ENCODE data around the gene VPS52.

Gene VPS52

DNA sequence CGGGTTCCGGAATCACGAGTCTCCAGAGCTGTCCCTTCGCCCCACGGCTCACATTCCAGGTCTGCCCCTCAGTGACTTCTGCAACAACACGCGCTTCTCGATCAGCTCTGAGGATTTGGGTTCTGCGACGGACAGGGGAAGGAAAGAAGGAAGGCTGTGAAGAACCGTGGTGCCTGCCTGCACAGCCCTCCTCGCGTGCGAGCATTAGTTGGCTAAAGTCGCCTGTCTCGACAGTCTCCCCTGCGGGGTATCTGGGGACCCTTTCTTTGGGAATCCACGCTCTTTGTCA is 23.1 kb downstream of the VPS52 start:
- Histone ChIP-seq H3K27me3 (ENCODE audit: control insufficient read depth, insufficient read depth, low read length) (no peaks in the 10 kb centered on the region), H3K27ac (peak overlapping the region; percentile 94), H3K79me2 (no peaks in the 10 kb centered on the region), H3K9me3 (ENCODE audit: control insufficient read depth, low read length) (no peaks in the 10 kb centered on the region), H3K36me3 (ENCODE audit: control insufficient read depth, insufficient read depth, low read length) (no peaks in the 10 kb centered on the region), H3K4me3 (ENCODE audit: low read depth, low read length) (peak overlapping the region; percentile 71), H3K9ac (no peak overlapping the region), H3K4me1 (peaks cover 10% of the 10 kb centered on the region), H3K4me2 (ENCODE audit: low read length) (peak overlapping the region; percentile 93), H2AFZ (peak overlapping the region; percentile 89)
- no peak for TF ChIP-seq CTCF (IDR thresholded peaks at IDR 0.05)

DNA sequence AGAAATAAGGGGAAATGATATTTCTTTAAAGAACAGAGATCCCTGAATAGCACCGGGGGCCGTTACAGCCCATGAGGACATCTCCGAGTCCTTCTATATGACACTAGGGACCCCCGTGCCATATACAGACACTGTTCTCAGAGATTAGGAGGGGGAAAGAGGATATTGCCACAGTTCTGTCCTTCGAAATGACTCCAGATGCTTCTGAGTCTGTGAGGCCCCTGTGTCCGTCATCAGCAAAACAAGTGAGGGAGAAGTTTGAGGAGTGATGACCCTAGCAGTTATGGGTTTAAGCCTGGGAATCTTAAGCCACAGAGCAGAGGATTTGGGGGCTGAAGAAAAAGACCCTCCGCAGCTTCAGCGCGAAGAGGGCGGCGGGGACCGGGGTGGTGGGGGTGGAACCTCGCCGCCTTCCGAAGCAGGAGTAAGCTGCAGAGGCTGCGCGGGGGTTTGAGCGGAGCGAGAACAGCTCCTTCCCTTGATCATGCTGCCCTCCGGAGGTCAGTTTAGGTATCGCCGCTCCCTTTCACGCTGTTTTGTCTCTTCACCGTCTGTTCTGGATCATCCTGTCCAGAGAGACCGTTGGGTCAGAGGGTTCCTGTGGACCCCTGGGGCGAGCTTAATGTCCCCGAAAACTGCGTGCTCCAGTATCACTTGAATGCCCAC is 23.6 kb downstream of the VPS52 start:
- no peaks in the 10 kb centered on the region for H3K79me2 ChIP-seq
- H3K4me1 ChIP-seq: peaks cover 10% of the 10 kb centered on the region
- peak overlapping the region; percentile 89 for H2AFZ ChIP-seq
- H3K27me3 ChIP-seq (ENCODE audit: control insufficient read depth, insufficient read depth, low read length): no peaks in the 10 kb centered on the region
- no peak overlapping the region for H3K9ac ChIP-seq
- H3K9me3 ChIP-seq (ENCODE audit: control insufficient read depth, low read length): no peaks in the 10 kb centered on the region
- peak; percentile 97 for TF ChIP-seq CTCF (IDR thresholded peaks at IDR 0.05)
- H3K4me3 ChIP-seq (ENCODE audit: low read depth, low read length): peak overlapping the region; percentile 71
- H3K4me2 ChIP-seq (ENCODE audit: low read length): peak overlapping the region; percentile 93
- no peaks in the 10 kb centered on the region for H3K36me3 ChIP-seq (ENCODE audit: control insufficient read depth, insufficient read depth, low read length)
- peak overlapping the region; percentile 94 for H3K27ac ChIP-seq

- no peaks in the 10 kb centered on the region for H3K79me2 ChIP-seq
- no peaks in the 10 kb centered on the region for H3K27me3 ChIP-seq (ENCODE audit: control insufficient read depth, insufficient read depth, low read length)
- H3K4me2 ChIP-seq (ENCODE audit: low read length): no peak overlapping the region
- H3K4me3 ChIP-seq (ENCODE audit: low read depth, low read length): no peak overlapping the region
- no peak overlapping the region for H3K9ac ChIP-seq
- H3K36me3 ChIP-seq (ENCODE audit: control insufficient read depth, insufficient read depth, low read length): no peaks in the 10 kb centered on the region
- H3K9me3 ChIP-seq (ENCODE audit: control insufficient read depth, low read length): no peaks in the 10 kb centered on the region
- H3K4me1 ChIP-seq: peaks cover 2% of the 10 kb centered on the region
- no peak overlapping the region for H3K27ac ChIP-seq
- TF ChIP-seq CTCF (IDR thresholded peaks at IDR 0.05): no peak
- no peak overlapping the region for H2AFZ ChIP-seq
Observed at GRCh38 chr6:33243476-33243875, 28.2 kb downstream of the VPS52 start.

DNA sequence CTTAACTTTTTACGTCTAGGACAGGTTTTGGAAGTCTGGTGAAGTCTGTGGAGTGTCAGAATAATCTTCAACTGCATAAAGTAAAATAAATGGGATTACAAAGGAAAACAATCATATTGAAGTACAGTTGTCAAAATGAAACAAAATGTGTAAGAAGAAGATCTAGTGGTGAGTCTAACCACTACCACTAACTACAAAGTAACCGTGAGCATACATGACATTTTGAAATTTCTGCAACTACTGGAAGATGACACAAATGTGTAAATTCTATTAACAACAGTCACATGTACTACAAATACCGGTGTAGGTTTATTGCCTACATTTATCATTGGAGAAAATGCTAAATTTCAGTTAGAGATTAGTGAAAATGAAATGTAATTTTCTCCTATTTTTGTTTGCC is 29.7 kb downstream of the VPS52 start:
- Histone ChIP-seq H3K79me2 (no peaks in the 10 kb centered on the region), H3K9ac (no peak overlapping the region), H3K27ac (no peak overlapping the region), H3K9me3 (ENCODE audit: control insufficient read depth, low read length) (no peaks in the 10 kb centered on the region), H3K4me2 (ENCODE audit: low read length) (no peak overlapping the region), H3K4me3 (ENCODE audit: low read depth, low read length) (no peak overlapping the region), H2AFZ (no peak overlapping the region), H3K36me3 (ENCODE audit: control insufficient read depth, insufficient read depth, low read length) (no peaks in the 10 kb centered on the region), H3K27me3 (ENCODE audit: control insufficient read depth, insufficient read depth, low read length) (no peaks in the 10 kb centered on the region), H3K4me1 (no peaks in the 10 kb centered on the region)
- TF ChIP-seq CTCF (IDR thresholded peaks at IDR 0.05): no peak

- Histone ChIP-seq H3K4me3 (ENCODE audit: low read depth, low read length) (no peak overlapping the region), H3K27me3 (ENCODE audit: control insufficient read depth, insufficient read depth, low read length) (no peaks in the 10 kb centered on the region), H3K9me3 (ENCODE audit: control insufficient read depth, low read length) (no peaks in the 10 kb centered on the region), H2AFZ (no peak overlapping the region), H3K9ac (no peak overlapping the region), H3K79me2 (no peaks in the 10 kb centered on the region), H3K4me1 (peaks cover 2% of the 10 kb centered on the region), H3K36me3 (ENCODE audit: control insufficient read depth, insufficient read depth, low read length) (no peaks in the 10 kb centered on the region), H3K27ac (no peak overlapping the region), H3K4me2 (ENCODE audit: low read length) (no peak overlapping the region)
- no peak for TF ChIP-seq CTCF (IDR thresholded peaks at IDR 0.05)
Observed at GRCh38 chr6:33237741-33238140, 33.9 kb downstream of the VPS52 start.

Measured in parathyroid adenoma (tissue), 2 donors.